ENCODE measurements around the gene SUN1.
"Not testable (repeated sequence)": the region's sequence is repeated elsewhere in the genome, so short reads cannot be mapped to it uniquely, and the experiment has no call there.

The SUN1 gene

DNA sequence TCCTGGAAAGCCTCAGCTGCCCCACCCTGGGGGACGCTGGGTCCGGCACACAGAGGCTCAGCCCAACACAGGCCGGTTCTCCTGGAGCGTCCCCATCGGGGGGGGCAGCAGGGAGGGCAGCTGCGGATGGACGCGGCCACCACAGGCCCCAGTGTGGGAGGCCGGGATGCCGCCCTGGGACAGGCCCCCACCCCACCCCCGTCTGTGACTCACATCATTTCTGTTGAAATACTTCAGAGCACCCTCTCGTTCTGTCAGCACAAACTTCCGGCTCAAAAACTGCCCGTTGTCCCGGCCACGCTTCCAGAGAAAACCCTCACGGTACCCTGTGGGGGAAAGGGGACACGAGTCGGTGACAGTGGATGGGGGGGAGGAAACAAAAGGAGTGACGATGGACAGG, 72.6 kb downstream of the SUN1 start:
- no peak for DNase-seq
- intact Hi-C loops (cut with DNase I) = no loop called here

GRCh38 chr7:906776-907157, 74.5 kb downstream of the SUN1 start:
- no peak for DNase-seq
- intact Hi-C loops (cut with DNase I) = no loop called here

- peak in 3 of 42 donors; percentile 51 to 71 (median 65) for DNase-seq
- intact Hi-C loops (cut with DNase I) = no loop called here
Measured at GRCh38 chr7:907158-907980, 75.1 kb downstream of the SUN1 start.

- no peak for DNase-seq
- intact Hi-C loops (cut with DNase I) = no loop called here
Measured at GRCh38 chr7:908159-908581, 75.9 kb downstream of the SUN1 start.

GRCh38 chr7:908591-909357, 76.5 kb downstream of the SUN1 start:
- intact Hi-C loops (cut with DNase I) = not testable (repeated sequence)
- DNase-seq = peak in 35 of 42 donors; percentile 41 to 90 (median 76)

DNA sequence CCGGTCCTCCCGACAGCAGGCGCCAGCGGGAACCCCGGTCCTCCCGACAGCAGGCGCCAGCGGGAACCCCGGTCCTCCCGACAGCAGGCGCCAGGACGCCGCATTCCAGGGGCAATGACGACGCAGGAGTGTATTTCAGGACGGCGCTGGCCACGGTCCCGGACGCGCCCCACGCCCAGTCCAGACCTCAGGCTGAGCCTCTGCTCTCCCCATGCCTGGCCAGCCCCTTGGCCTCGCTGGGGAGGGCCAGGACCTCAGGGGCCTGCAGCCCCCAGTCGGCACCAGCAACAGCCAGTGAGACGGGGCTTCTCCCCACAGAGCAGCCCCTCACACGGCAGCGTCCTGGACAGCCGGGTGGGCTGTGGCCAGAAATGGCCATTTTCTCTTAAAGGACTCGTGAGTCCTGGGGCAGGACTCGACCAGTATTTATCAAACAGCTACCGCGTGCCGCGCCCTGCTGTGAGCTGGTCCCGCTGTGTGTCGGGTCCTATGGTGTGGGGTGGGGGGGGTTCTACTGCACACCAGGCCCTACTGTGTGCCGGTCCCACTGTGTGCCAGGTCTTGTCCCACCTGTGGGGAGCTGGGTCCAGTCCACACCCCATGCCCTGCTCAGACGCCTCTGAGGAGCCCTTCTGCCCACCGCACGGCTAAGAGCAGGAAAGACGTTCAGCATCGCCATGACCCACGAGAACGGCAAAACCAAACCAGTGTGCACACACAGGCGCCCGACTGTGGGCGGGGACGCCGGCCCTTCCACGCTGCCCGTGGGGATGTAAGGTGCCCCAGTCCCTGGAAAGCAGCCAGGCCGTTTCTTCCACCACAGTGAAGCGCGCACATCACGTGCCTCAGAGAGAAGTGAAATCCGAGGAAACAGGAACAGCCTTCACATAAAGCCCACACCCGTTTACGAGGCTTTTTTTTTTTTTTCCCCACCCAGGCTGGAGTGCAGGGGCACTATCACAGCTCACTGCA, 77.4 kb downstream of the SUN1 start:
- DNase-seq = peak in 32 of 42 donors; percentile 46 to 81 (median 67)
- intact Hi-C loops (cut with DNase I) = loop anchor here (2.0 kb wide), 1 partner anchor 45 kb away; the partner anchor contains the start of gene ADAP1

DNA sequence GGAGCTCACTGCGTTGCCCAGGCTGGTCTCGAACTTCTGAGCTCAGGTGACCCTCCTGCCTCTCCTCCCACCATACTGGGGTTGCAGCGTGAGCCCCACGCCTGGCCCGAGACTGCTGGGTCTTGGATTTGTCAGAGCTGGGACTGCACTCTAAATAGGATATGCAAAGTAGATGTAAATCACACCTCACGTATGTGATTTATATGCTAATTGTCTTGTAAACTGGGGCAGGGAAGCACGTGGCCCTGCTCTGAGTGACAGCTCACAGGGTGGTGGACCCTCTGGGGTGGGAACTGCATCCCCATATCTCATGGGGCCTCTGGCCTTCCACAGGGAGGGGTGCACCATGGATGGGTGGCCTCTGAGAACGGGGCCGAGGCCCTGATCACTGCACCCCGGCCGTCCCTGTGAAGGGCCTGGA, 78.2 kb downstream of the SUN1 start:
- peak in 10 of 42 donors; percentile 20 to 70 (median 58) for DNase-seq

GRCh38 chr7:910931-911431, 78.7 kb downstream of the SUN1 start:
- no peak for DNase-seq
- intact Hi-C loops (cut with DNase I) = loop anchor here (2.0 kb wide), 1 partner anchor 44 kb away; the partner anchor contains the start of gene ADAP1

More for the DNA sequence above, 78.2 kb downstream of the SUN1 start:
- intact Hi-C loops (cut with DNase I) = loop anchor here (2.0 kb wide), 1 partner anchor 44 kb away; the partner anchor contains the start of gene ADAP1

- intact Hi-C loops (cut with DNase I) = loop anchor here (2.0 kb wide), 1 partner anchor 43 kb away; the partner anchor contains the start of gene ADAP1
Measured at GRCh38 chr7:911791-912480, 79.7 kb downstream of the SUN1 start.

DNA sequence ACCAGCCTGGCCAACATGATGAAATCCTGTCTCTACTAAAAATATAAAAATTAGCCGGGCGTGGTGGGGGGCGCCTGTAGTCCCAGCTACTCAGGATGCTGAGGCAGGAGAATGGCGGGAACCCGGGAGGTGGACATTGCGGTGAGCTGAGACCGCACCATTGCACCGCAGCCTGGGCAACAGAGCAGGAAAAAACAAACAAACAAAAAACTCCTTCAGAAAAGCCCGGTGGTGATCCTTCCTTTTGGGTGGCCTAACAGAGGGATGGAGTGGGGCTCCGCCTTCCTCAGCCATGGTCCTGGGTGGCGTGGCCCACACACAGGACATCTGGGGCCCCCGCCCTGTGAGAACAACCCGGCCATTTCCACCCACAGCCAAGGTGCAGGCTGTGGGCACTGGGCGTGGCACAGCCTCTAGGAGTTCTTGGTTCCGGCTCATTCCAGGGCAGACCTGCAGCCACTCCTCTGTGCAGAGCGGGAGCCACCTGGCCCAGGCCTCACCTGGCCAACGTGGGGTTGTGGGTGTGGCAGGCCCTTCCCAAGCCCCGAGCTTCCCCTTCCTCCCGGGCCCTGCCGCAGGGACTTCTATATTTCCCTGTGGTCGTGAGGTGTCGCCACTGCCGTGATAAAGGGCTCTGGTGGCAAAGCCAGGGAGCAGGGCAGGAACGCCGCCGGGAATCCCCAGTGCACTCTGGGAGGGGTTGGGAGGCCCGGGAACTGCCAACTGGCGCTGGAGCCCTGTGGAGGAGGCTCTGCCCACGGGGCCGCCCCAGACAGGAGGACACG, 81.7 kb downstream of the SUN1 start:
- intact Hi-C loops (cut with DNase I) = no loop called here
- DNase-seq = peak in 39 of 42 donors; percentile 31 to 93 (median 77)

More at GRCh38 chr7:911791-912480, 79.7 kb downstream of the SUN1 start:
- DNase-seq = peak; percentile 56 to 93 (median 85)

GRCh38 chr7:914521-915194, 82.4 kb downstream of the SUN1 start:
- no peak for DNase-seq
- intact Hi-C loops (cut with DNase I) = no loop called here

GRCh38 chr7:915291-916218, 83.3 kb downstream of the SUN1 start:
- peak in 18 of 42 donors; percentile 42 to 78 (median 59) for DNase-seq
- intact Hi-C loops (cut with DNase I) = no loop called here

- intact Hi-C loops (cut with DNase I) = no loop called here
- DNase-seq = peak in 15 of 42 donors; percentile 1 to 76 (median 63)
Measured at GRCh38 chr7:916291-916941, 84.1 kb downstream of the SUN1 start.

DNA sequence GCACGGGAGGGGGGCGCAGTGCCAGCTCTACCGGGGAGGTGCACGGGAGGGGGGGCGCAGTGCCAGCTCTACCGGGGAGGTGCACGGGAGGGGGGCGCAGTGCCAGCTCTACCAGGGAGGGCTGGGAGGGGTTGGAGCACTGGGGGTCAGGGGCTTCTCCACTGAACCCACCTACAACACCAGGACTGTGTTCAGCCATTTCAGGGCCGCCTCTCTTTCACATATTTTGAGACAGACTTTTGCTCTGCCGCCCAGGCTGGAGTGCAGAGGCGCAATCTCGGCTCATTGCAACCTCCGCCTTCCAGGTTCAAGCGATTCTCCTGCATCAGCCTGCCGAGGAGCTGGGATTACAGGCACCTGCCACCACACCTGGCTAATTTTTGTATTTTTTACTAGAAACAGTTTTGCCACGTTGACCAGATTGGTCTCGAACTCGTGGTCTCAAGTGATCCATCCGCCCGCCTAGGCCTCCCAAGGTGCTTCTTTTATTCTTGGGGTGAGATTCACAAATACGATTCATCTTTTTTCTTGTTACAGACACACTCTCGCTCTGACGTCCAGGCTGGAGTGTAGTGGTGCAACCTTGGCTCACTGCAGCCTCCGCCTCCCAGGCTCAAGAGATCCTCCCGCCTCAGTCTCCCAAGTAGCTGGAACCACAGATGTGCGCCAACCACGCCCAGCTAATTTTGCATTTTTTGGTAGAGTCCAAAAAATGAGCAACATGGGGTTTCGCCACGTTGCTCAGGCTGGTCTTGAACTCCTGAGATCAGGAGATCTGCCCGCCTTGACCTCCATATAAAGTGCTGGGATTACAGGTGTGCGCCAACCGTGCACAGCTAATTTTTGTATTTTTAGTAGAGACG, 85.2 kb downstream of the SUN1 start:
- intact Hi-C loops (cut with DNase I) = no loop called here

More for the DNA sequence above, 85.2 kb downstream of the SUN1 start:
- DNase-seq = peak in 16 of 42 donors; percentile 8 to 69 (median 40)
